Transverse colon (tissue), 4 donors: Measurements from ENCODE around the gene CTF1. TPM values are rescaled to one million over a fixed set of nuclear protein-coding genes. Genes with fewer than 3 reads are reported as not detected.

Experiments used
- DNase-seq: peaks from one replicate; pipeline ENCODE4 v3.0.0-alpha.2; 2019
- H3K27ac ChIP-seq, 4 donors: fragments of 200-600 bp; sonication (generic); 2 replicates each; pipeline ENCODE4 v1.5.1; 2016 to 2018; ENCODE audit warnings: inconsistent platforms in 4 of 4
- H3K27me3 ChIP-seq: fragments of 200-600 bp; sonication (generic); 2 replicates; pipeline ENCODE4 v1.5.1; 2017; ENCODE audit warnings: inconsistent platforms
- H3K36me3 ChIP-seq, 4 donors: fragments of 200-600 bp; sonication (generic); 2 replicates each; pipeline ENCODE4 v1.5.1; 2017 to 2019; ENCODE audit warnings: inconsistent platforms in 4 of 4
- H3K4me1 ChIP-seq, 4 donors: fragments of 200-600 bp; sonication (generic); 2 replicates each; pipeline ENCODE4 v1.5.1; 2017 to 2020; ENCODE audit warnings: inconsistent platforms in 4 of 4
- H3K4me3 ChIP-seq, 4 donors: fragments of 200-600 bp; sonication (generic); 1 replicate in 1 of 4; 2 replicates in 3 of 4; pipeline versions ENCODE4 v1.5.1 to v1.6.1; 2017 to 2019; ENCODE audit warnings: inconsistent platforms in 4 of 4
- H3K9me3 ChIP-seq, 2 donors: fragments of 200-600 bp; sonication (generic); 2 replicates each; pipeline ENCODE4 v1.5.1; 2017 to 2019; ENCODE audit warnings: inconsistent platforms in 2 of 2
- EP300 ChIP-seq: sonication (generic); formaldehyde crosslinking; IDR thresholded peaks from one replicate; pipeline ENCODE4 v1.6.1; 2017; ENCODE audit warnings: antibody characterized with exemption, low read depth
- POLR2A ChIP-seq: fragments of 450-650 bp; IDR thresholded peaks from one replicate; pipeline ENCODE4 v1.6.1; 2016; ENCODE audit warnings: antibody characterized with exemption, mild to moderate bottlenecking, moderate library complexity
- POLR2AphosphoS5 ChIP-seq, 3 donors: sonication (generic); formaldehyde crosslinking; IDR thresholded peaks; one replicate each; pipeline ENCODE4 v1.6.1; 2016; ENCODE audit warnings: antibody characterized with exemption in 3 of 3
- WGBS, 2 donors: methylation state at CpG; one replicate each; pipeline ENCODE4 v1.1.5; 2018; ENCODE audit warnings: low coverage in 1 of 2; 5-methylcytosine and 5-hydroxymethylcytosine counted together
- in situ Hi-C, 4 donors: fragments of 200-750 bp; cut with MboI; loops; one replicate each; pipeline versions ENCODE4 v1.15.0 to v1.15.1; 2017; ENCODE audit warnings: low sequenced_read_pairs in 3 of 4, low pct_ligation_motif_present in 1 of 4, low pct_unique_long_range_greater_than_20kb in 1 of 4
- intact Hi-C: fragments of 100-400 bp; cut with DNase I; formaldehyde crosslinking; loops from one replicate; pipeline ENCODE4 v1.15.1; 2023; ENCODE audit warnings: low total_unique reads
- total RNA-seq, 4 donors: library from RNA; depleted of rRNA; stranded (reverse); fragments of >200 nt; gene quantifications; one replicate each; pipeline ENCODE4 v1.1.0, GENCODE V29; 2016
- TF ChIP-seq, protein P1 (sequence below), 5 experiments: fragments of 200-600 bp in 3 of 5; fragments of 450-650 bp in 2 of 5; sonication (generic) in 3 of 5; IDR thresholded peaks; 1 replicate in 2 of 5; 2 replicates in 3 of 5; pipeline ENCODE4 v1.5.1; 2016 to 2017; ENCODE audit warnings: antibody characterized with exemption in 5 of 5, inconsistent platforms in 3 of 5, mild to moderate bottlenecking in 2 of 5, moderate library complexity in 1 of 5

Gene CTF1
- total RNA-seq, 4 donors from 2014 or later = 0.82 to 0.95 TPM; not detected in 2

DNA sequence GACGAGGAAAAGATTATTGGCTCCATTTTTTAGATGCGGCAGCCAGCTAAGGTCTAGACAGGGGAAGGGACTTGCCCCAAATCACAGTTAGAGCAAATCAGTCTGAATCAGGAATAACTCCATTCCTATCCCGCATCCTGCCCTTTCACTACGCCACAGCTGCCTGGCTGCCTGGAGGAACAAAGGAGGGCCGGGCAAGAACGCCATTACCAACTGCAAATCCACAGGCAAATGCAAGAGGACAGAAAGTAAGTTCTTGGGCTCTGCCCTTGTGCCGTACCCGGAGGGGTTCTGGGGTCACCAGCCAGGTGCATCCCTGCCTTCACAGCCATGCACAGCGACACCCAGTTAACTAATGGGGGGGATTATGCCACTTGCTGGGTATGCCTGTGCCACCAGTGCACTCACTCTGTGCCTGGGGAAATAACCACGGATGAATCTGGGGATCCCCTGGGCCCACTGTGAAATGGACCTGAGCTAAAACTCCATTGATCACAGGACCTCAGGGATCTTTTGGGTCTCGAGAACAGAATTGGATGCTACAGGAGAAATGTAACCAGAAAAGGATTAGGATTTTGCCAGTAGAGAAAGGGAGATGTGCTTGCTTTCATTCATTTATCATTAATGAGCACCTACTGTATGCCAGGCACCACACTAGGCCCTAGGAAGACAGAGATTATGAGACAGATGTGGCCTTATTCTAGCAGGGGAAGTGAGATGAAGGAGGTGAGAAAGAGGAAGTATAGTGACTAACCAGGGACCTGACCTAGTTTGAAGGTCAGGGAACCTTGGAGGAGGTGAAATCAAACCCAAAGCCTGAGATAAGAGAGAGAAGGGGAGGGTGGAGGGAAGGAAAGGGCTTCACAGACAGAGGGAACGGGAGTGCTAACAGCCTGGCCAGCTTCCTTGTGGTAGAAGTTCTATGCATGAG, 20.3 kb upstream of the CTF1 start:
- Histone ChIP-seq H3K27ac (peak overlapping the region; percentile 95 to 98 (median 97)), H3K4me3 (peak overlapping the region; percentile 71 to 85 (median 74)), H3K9me3 (no peaks in the 10 kb centered on the region), H3K27me3 (no peaks in the 10 kb centered on the region), H3K4me1 (peaks cover 17 to 40% (median 25%) of the 10 kb centered on the region in 4 donors), H3K36me3 (no peaks in the 10 kb centered on the region)
- TF ChIP-seq, protein P1, sequence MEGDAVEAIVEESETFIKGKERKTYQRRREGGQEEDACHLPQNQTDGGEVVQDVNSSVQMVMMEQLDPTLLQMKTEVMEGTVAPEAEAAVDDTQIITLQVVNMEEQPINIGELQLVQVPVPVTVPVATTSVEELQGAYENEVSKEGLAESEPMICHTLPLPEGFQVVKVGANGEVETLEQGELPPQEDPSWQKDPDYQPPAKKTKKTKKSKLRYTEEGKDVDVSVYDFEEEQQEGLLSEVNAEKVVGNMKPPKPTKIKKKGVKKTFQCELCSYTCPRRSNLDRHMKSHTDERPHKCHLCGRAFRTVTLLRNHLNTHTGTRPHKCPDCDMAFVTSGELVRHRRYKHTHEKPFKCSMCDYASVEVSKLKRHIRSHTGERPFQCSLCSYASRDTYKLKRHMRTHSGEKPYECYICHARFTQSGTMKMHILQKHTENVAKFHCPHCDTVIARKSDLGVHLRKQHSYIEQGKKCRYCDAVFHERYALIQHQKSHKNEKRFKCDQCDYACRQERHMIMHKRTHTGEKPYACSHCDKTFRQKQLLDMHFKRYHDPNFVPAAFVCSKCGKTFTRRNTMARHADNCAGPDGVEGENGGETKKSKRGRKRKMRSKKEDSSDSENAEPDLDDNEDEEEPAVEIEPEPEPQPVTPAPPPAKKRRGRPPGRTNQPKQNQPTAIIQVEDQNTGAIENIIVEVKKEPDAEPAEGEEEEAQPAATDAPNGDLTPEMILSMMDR (IDR thresholded peaks at IDR 0.05) = no peak
- no peak for TF ChIP-seq EP300
- peak in 1 of 3 donors; percentile 9 for TF ChIP-seq POLR2AphosphoS5 (IDR thresholded peaks at IDR 0.05)
- TF ChIP-seq POLR2A = peak; percentile 30
- in situ Hi-C loops (no loop called here), intact Hi-C loops (loop anchor here (2.0 kb wide), 1 partner anchor 17 kb away; no protein-coding TSS in a partner anchor)
- DNase-seq = peak; percentile 27
- 4 to 6% methylated on average over 3 to 12 of the region's 12 CpGs for WGBS, 2 donors

DNA sequence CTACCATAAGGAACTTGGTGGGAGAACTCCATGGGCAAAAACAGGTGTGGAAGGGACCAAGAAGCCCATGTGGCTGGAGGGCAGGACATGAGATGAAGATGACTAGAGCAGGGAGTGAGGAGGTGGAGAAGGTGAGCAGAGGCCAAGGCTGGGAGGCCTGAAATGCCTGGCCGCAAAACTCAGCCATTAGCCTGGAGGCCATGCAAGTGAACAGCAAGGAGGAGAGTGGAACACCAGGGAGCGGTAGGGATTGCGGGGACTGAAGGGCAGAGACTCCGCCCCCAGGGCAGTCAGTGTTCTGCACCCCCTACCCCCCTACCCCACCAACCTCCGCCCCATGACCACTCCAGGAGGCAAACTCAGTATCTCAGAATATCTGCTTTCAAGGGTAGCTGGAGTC, 19.5 kb upstream of the CTF1 start:
- no peak for TF ChIP-seq POLR2A
- TF ChIP-seq POLR2AphosphoS5 (IDR thresholded peaks at IDR 0.05) = no peak
- TF ChIP-seq, protein P1 (IDR thresholded peaks at IDR 0.05) = no peak
- no peak for TF ChIP-seq EP300
- Histone ChIP-seq H3K4me3 (peak overlapping the region in 1 of 4 donors; percentile 85), H3K4me1 (peaks cover 17 to 48% (median 31%) of the 10 kb centered on the region in 4 donors), H3K36me3 (no peaks in the 10 kb centered on the region), H3K27me3 (no peaks in the 10 kb centered on the region), H3K9me3 (no peaks in the 10 kb centered on the region), H3K27ac (peak overlapping the region; percentile 95 to 98 (median 97))
- intact Hi-C loops = loop anchor here (2.0 kb wide), 1 partner anchor 16 kb away; no protein-coding TSS in a partner anchor
- in situ Hi-C loops = no loop called here
- WGBS, 2 donors = 73 to 100% methylated on average over 1 to 5 of the region's 5 CpGs
- DNase-seq = no peak

DNA sequence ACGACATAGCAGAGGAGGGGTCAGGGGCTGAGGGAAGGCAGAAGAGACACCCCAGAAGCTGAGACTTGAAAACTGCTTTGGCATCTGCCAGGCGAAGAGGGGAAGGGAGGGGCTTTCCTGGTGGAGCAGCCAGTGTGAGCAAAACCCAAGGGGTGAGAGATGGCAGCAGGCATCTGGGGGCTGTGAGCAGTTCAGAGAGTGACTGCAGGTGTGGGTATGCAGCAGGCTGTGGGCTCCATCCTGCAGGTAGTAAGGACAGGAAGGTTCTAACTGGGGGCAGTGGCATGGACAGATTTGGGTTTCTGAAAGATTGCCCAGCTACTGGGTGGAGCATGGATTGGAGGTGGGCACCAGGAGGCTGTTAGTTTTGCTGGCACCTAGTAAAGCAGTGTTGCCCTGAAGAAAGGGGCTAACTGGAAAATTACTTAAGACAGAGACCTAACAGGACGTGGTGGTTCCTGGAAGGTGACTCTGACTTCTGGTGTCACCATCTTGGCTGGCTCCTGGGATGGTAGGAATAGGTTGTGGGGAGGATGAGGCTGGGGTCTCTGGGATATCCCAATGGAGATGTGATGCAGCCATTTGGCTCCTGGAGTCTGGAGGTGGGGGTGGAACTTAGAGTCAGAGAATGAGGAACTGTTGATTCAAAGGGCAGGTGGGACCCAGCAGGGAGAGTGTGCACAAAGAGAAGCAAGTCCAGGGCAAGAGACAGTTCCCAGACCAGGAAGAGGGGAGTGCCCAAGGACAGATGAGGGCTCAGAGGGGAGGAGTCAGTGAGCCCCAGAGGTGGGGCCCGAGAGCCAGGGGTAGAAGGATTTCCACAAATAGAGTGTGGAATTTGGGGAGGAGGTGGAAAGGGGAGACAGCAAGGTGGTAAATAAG, 13.7 kb upstream of the CTF1 start:
- 68 to 85% methylated on average over 2 to 4 of the region's 4 CpGs for WGBS, 2 donors
- TF ChIP-seq POLR2A (no peak), POLR2AphosphoS5 (IDR thresholded peaks at IDR 0.05) (no peak)
- TF ChIP-seq, protein P1 (IDR thresholded peaks at IDR 0.05) = no peak
- in situ Hi-C loops (no loop called here), intact Hi-C loops (no loop called here)
- Histone ChIP-seq H3K27me3 (no peaks in the 10 kb centered on the region), H3K9me3 (no peaks in the 10 kb centered on the region), H3K27ac (peak overlapping the region in 3 of 4 donors; percentile 14 to 65 (median 62)), H3K4me3 (no peak overlapping the region), H3K36me3 (peaks cover 0 to 8% (median 4%) of the 10 kb centered on the region in 4 donors), H3K4me1 (peaks cover 0 to 33% (median 16%) of the 10 kb centered on the region in 4 donors)
- DNase-seq = no peak

DNA sequence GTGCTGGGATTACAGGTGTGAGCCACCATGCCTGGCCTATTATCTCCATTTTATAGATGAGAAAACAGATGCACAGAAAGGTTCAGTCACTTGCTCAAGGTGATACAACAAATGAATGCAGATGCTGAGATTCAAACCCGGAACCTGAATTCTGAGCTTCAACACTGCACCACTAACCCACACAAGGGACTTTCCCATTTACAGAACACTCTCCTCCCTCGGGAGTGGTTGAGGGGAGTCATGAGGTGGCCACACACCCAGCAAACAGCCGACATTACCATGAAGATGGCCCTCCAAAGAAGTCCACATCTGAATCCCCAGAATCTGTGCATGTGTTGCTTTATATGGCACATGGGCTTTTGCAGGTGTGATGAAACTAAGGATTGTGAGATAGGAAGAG, 11.7 kb upstream of the CTF1 start:
- no peak overlapping the region for H3K27ac ChIP-seq
- H3K4me3 ChIP-seq = no peak overlapping the region
- peaks cover 0 to 27% (median 13%) of the 10 kb centered on the region in 4 donors for H3K4me1 ChIP-seq
- TF ChIP-seq POLR2A = no peak
- TF ChIP-seq POLR2AphosphoS5 (IDR thresholded peaks at IDR 0.05) = no peak
- no peak for TF ChIP-seq EP300
- TF ChIP-seq, protein P1 (IDR thresholded peaks at IDR 0.05) = no peak
- H3K27me3 ChIP-seq = no peaks in the 10 kb centered on the region
- intact Hi-C loops (no loop called here), in situ Hi-C loops (no loop called here)
- 58 to 80% methylated on average over 3 of the region's 3 CpGs for WGBS, 2 donors
- peaks cover 0 to 23% (median 4%) of the 10 kb centered on the region in 4 donors for H3K36me3 ChIP-seq
- no peak for DNase-seq
- no peaks in the 10 kb centered on the region for H3K9me3 ChIP-seq
